Ishikawa (cell line): ENCODE results near the gene ABCB6.

Experiments used
- CEBPB ChIP-seq: IDR thresholded peaks from 2 replicates; pipeline ENCODE4 v1.6.1; 2012
- EP300 ChIP-seq: IDR thresholded peaks from 2 replicates; pipeline ENCODE4 v1.6.1; 2012; ENCODE audit warnings: borderline replicate concordance
- TEAD4 ChIP-seq: IDR thresholded peaks from 2 replicates; pipeline ENCODE4 v1.6.1; 2012
- TF ChIP-seq, protein P1 (sequence below): IDR thresholded peaks from 2 replicates; pipeline ENCODE4 v1.6.1; 2012; ENCODE audit warnings: low read depth, mild to moderate bottlenecking
- TF ChIP-seq, protein P2 (sequence below): IDR thresholded peaks from 2 replicates; pipeline ENCODE4 v1.6.1; 2012

DNA sequence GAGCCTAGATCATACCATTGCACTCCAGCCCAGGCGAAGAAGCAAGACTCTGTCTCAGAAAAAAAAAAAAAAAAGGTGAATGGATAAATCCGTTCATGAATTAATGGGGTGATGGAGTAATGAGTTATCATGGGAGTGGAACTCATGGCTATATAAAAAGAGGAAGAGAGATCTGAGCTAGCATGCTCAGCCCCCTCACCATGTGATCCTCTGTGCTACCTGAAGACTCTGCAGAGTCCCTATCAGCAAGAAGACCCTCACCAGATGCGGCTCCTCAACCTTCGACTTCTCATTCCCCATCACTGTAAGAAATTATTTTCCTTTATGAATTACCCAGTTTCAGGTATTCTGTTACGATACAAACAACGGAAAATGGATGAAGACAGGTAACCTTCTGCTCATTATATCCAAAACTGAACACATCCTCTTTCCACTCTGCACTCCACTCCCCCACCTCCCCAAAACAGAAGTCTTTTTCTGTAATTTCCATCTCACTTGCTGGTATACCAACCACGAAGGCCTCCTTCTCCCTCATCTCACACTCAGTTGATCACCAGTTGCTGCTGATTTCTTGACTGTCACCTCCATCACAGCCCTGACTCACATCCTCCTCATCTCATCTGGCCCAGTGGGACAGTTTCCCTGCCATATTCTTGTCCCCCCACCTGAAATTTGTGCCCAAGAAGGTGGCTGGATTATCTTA lies 31.9 kb downstream of the ABCB6 start:
- TF ChIP-seq, protein P1, sequence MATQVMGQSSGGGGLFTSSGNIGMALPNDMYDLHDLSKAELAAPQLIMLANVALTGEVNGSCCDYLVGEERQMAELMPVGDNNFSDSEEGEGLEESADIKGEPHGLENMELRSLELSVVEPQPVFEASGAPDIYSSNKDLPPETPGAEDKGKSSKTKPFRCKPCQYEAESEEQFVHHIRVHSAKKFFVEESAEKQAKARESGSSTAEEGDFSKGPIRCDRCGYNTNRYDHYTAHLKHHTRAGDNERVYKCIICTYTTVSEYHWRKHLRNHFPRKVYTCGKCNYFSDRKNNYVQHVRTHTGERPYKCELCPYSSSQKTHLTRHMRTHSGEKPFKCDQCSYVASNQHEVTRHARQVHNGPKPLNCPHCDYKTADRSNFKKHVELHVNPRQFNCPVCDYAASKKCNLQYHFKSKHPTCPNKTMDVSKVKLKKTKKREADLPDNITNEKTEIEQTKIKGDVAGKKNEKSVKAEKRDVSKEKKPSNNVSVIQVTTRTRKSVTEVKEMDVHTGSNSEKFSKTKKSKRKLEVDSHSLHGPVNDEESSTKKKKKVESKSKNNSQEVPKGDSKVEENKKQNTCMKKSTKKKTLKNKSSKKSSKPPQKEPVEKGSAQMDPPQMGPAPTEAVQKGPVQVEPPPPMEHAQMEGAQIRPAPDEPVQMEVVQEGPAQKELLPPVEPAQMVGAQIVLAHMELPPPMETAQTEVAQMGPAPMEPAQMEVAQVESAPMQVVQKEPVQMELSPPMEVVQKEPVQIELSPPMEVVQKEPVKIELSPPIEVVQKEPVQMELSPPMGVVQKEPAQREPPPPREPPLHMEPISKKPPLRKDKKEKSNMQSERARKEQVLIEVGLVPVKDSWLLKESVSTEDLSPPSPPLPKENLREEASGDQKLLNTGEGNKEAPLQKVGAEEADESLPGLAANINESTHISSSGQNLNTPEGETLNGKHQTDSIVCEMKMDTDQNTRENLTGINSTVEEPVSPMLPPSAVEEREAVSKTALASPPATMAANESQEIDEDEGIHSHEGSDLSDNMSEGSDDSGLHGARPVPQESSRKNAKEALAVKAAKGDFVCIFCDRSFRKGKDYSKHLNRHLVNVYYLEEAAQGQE, result no peak
- TF ChIP-seq EP300 (no peak), CEBPB (no peak), TEAD4 (no peak)
- TF ChIP-seq, protein P2, sequence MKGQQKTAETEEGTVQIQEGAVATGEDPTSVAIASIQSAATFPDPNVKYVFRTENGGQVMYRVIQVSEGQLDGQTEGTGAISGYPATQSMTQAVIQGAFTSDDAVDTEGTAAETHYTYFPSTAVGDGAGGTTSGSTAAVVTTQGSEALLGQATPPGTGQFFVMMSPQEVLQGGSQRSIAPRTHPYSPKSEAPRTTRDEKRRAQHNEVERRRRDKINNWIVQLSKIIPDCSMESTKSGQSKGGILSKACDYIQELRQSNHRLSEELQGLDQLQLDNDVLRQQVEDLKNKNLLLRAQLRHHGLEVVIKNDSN, result no peak
